Urinary bladder (tissue), 4 donors: ENCODE measurements around the gene TMEM59. TPM values are rescaled to one million over a fixed set of nuclear protein-coding genes. Genes with fewer than 3 reads are reported as not detected.
"Not testable (repeated sequence)": the region's sequence is repeated elsewhere in the genome, so short reads cannot be mapped to it uniquely, and the experiment has no call there.

Source experiments
- DNase-seq: peaks from one replicate; pipeline ENCODE4 v3.0.0-alpha.2; 2015; ENCODE audit errors: extremely low spot score
- H3K27ac ChIP-seq: one replicate; pipeline ENCODE4 v1.5.1; 2013; ENCODE audit warnings: low read depth, mild to moderate bottlenecking, moderate library complexity
- H3K36me3 ChIP-seq: one replicate; pipeline ENCODE4 v1.6.1; 2013; ENCODE audit warnings: mild to moderate bottlenecking, moderate library complexity; ENCODE audit not compliant: insufficient read depth
- H3K4me1 ChIP-seq: one replicate; pipeline ENCODE4 v1.6.1; 2013; ENCODE audit warnings: mild to moderate bottlenecking, moderate library complexity; ENCODE audit not compliant: insufficient read depth
- H3K4me3 ChIP-seq: one replicate; pipeline ENCODE4 v1.5.1; 2013; ENCODE audit warnings: low read depth, low read length
- WGBS: extraction: QIAGEN DNeasy Blood & Tissue Kit; methylation state at CpG from one replicate; pipeline ENCODE4 v1.1.7; 2013; 5-methylcytosine and 5-hydroxymethylcytosine counted together
- polyA plus RNA-seq: library from polyadenylated mRNA; stranded (reverse); fragments of 200-250 nt; gene quantifications from one replicate; pipeline ENCODE4 v1.2.3, GENCODE V29; 2013
- total RNA-seq: library from RNA; depleted of rRNA; stranded (reverse); fragments of >200 nt; gene quantifications from one replicate; pipeline ENCODE4 v1.2.3, GENCODE V29; 2014
- donor health status: healthy with polysubstance abuse.
- donor health status: healthy.

The TMEM59 gene
- total and polyA plus RNA-seq, 2 donors = 276 to 398 TPM

DNA sequence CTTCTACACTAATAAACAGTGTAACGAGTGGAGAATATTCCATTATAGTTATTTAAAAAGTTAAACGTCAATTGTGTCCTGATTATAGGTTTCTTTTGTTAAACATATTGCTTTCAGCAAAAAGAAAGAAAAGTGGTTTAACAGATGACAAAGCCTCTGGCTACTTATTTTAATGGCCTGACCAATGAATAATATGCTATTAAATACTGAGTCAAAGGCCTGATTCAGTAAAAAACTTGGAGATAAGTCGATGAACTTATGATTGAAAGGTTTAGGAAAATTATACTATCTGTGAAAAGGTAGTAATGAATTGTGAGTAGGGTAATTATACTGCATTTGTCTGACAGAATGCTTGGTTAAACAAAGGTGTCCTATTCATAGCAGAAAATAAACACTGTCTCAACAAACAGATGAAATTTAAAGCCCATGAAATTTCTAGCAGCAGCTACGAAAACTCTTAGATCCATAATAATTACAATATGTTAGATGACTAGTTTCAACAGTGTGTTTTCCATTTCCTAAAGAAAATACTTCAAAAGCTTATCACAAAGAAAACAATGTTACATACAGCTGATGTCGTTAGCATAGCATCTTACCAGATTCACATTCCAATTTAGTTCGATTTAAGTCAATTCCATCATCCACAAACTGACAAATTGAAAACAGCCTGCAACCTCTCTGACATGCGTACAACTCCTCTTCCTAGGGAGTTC lies 6.2 kb downstream of the TMEM59 start:
- no peaks in the 10 kb centered on the region for H3K36me3 ChIP-seq
- no peak overlapping the region for H3K4me3 ChIP-seq
- WGBS = 77% methylated on average over 7 of the region's 7 CpGs
- DNase-seq = no peak
- H3K4me1 ChIP-seq = peaks cover 1% of the 10 kb centered on the region
- H3K27ac ChIP-seq = no peak overlapping the region

DNA sequence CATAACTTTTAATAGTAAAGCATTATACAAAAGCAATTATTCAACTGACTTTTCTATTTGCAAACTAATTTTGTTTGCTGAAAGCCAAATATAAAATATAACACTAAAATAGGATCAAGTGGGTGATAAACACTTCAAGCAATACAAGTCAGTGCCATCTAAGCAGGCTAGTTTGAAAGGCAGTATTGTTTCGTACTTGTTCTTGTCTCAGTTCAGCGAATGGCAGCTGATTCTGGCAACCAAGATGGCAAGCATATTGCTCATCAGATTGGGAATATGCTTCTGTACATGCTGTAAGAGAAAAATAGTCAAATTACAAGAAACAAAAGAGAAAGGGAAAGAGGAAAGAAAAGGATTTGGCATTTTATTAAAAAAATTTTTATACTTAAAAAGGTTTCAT lies 7.5 kb downstream of the TMEM59 start:
- Histone ChIP-seq H3K27ac (no peak overlapping the region), H3K36me3 (no peaks in the 10 kb centered on the region), H3K4me1 (no peaks in the 10 kb centered on the region), H3K4me3 (no peak overlapping the region)
- WGBS = 84% methylated on average over 2 of the region's 2 CpGs
- DNase-seq = no peak

DNA sequence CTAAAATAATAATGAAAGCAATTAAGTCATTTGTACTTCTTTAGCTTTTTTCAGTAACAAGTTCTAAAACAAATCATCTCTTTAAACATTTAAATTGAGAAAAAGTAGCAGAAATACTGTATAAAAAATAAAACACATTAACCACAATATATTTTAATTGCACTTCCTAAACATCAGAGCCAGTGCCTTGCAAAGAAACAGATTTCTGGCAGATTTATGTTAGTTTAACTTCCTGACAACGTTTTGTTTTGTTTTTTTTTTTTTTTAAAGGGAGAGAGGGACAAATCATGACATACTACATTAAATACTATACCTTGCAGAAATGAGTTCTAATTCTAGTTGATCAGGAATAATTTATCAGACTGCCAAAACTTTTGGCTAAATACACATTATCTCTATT lies 11.2 kb downstream of the TMEM59 start:
- WGBS = 10% methylated on average over 1 of the region's 1 CpG
- Histone ChIP-seq H3K4me1 (no peaks in the 10 kb centered on the region), H3K27ac (no peak overlapping the region), H3K4me3 (no peak overlapping the region), H3K36me3 (no peaks in the 10 kb centered on the region)
- DNase-seq = no peak

DNA sequence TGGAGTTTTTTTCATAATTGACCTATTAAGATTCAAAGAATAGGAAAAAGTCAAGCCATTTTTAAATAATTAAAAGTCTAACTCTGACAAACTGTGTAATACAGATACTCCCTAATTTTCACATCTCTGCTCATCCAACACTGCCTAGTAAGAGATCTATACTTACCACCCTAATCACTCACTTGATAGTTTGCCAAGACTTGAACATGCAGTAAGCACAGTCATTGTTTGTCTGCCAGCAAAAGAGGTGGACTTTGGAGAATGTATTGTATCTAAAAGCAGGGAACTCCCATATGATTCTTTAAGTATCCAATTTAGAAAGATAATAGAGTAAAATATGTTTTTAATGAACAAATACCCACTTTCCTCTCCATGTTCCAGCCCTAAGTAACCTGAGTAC lies 15.5 kb downstream of the TMEM59 start:
- Histone ChIP-seq H3K36me3 (peaks cover 10% of the 10 kb centered on the region), H3K27ac (no peak overlapping the region), H3K4me1 (no peaks in the 10 kb centered on the region), H3K4me3 (no peak overlapping the region)
- DNase-seq = no peak

DNA sequence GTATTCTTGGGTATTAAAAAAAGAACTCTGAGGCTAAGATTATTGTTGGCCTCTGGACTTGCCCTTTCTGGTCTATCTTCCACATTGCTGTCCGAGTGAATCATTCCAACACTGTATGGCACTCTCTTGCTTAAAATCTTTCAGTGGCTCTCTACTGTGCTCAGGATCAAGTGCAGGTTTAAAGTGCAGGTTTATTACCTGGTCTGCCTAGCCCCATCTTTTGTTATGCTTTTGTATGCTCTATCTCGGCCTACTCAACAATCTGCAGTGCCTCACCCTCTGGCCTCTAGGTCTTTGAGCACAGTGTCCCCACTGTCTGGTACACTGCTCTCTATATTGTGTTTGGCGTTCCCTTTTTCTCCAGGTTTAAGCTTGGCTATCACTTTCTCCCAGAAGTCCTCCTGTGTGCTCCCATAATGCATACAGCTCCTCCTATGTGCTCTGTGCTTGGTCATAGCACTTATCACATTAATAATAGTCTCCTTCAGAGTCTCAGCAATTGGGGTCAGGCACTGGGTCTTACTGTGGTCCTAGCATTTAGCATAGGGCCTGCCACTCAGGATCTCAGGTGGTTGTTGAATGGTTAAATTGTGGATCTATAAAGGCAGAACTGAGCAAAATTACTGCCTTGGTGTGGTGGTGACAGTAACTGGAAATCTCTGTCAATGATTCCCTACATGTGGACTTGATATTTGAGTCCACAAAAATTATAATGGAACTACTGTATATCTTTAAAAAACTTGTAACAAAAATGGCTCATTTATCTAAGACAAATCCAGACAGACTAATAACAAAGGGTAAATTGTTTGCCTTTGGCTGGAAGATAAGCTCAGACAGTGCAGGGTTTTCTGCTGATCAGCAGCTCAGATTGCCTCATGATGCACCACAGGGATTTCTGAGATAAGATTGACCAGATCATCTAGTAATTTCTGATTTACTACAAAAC lies 24.4 kb downstream of the TMEM59 start:
- H3K4me1 ChIP-seq = no peaks in the 10 kb centered on the region
- H3K27ac ChIP-seq = no peak overlapping the region
- no peak for DNase-seq
- 82% methylated on average over 3 of the region's 3 CpGs for WGBS
- H3K36me3 ChIP-seq = no peaks in the 10 kb centered on the region
- no peak overlapping the region for H3K4me3 ChIP-seq

DNA sequence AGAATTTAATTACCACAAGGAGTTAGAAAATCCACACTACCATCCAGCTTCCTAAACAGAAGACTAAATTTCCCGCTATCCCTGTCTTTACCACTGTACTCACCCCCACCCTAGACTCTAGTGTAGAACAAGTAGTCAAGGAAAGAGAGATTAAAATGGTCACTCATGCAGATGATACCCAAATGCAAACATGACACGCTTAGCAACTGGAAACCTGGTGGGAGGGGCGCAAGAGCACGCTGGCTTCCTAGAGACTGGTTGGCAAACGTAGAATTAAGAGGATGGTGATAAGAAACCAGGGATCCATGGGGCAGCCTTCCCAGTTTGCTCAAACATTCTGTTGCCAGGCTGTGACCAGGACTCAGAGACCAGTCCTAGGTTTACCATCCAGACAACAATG lies 25.2 kb downstream of the TMEM59 start:
- H3K4me1 ChIP-seq = no peaks in the 10 kb centered on the region
- DNase-seq = no peak
- H3K36me3 ChIP-seq = no peaks in the 10 kb centered on the region
- no peak overlapping the region for H3K4me3 ChIP-seq
- no peak overlapping the region for H3K27ac ChIP-seq
- WGBS = 83% methylated on average over 5 of the region's 5 CpGs

DNA sequence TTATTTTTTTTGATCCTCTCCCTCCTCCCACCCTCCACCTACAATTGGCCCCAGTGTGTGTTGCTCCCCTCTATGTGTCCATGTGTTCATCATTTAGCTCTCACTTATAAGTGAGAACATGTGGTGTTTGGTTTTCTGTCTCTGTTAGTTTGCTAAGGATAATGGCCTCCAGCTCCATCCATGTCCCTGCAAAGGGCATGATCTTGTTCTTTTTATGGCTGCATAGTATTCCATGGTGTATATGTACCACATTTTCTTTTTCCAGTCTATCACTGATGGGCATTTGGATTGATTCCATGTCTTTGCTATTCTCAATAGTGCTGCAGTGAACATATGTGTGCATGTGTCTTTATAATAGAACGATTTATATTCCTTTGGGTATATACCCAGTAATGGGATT lies 28.2 kb downstream of the TMEM59 start:
- not testable (repeated sequence) for H3K4me1 ChIP-seq, H3K4me3 ChIP-seq, H3K36me3 ChIP-seq, H3K27ac ChIP-seq, DNase-seq
- WGBS = 95% methylated on average over 1 of the region's 1 CpG

DNA sequence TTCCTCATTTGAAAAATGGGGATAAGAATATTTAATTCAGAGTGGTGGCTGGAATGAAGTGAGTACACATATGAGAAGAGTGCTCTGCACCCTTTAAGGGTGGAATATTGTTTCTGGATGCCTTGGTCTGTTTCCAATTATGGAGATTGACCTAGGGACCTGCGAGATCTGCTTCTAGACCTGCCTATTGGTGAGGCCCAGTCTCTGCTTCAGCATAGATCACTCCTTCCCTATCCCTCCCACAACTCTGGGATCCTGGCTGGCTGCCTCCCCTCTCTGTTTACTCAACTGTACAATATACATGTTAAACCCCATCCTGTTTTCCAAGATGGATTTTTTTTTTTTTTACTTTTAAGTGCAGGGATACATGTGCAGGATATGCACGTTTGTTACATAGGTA lies 28.6 kb downstream of the TMEM59 start:
- H3K36me3 ChIP-seq = no peaks in the 10 kb centered on the region
- H3K4me3 ChIP-seq = no peak overlapping the region
- no peaks in the 10 kb centered on the region for H3K4me1 ChIP-seq
- 63% methylated on average over 2 of the region's 2 CpGs for WGBS
- H3K27ac ChIP-seq = no peak overlapping the region
- no peak for DNase-seq

DNA sequence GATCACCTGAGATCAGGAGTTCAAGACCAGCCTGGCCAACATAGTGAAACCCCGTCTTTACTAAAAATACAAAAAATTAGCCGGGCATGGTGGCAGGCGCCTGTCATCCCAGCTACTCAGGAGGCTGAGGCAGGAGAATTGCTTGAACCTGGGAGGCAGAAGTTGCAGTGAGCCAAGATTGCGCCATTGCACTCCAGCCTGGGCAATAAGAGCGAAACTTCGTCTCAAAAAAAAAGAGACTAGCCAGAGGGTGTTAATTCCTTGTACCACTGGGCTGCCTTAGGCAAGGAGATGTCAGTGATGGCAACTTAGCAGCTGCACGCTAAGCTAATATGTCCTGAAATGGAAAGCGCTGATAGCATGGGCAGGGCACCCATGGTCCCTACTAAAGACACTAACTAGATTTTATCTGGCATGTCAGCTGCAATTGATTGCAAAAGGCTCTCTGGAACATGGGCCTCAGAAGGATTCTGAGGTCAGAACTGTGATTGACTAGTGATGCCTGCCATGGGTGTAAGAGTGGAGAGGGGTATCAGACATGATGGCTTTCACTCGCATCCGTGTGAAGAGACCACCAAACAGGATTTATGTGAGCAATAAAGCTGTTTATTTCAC lies 33.3 kb downstream of the TMEM59 start:
- not testable (repeated sequence) for DNase-seq, H3K4me1 ChIP-seq, H3K4me3 ChIP-seq, H3K36me3 ChIP-seq, H3K27ac ChIP-seq
- WGBS = 79% methylated on average over 10 of the region's 10 CpGs

DNA sequence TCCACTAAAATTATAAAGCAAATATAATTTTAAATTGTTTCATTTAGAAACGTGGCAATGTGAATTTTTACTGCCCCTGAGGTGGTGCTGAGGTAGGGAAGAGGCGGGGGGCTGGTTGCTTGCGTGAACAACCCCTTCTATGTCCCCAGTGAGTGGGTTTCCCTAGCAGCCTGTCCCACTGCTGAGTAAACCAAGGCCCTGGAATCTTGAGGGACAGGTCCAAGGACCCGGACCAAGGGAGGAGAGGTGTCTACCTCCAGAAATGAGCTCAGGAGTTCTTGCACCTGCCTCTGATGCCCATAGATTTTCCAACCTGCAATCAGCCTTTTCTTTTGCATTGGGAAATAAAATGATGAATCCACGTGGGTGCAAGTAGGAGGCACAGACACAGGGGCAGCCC lies 34.4 kb downstream of the TMEM59 start:
- H3K4me1 ChIP-seq = no peaks in the 10 kb centered on the region
- H3K4me3 ChIP-seq = no peak overlapping the region
- WGBS = 79% methylated on average over 5 of the region's 5 CpGs
- H3K36me3 ChIP-seq = no peaks in the 10 kb centered on the region
- no peak overlapping the region for H3K27ac ChIP-seq
- no peak for DNase-seq

DNA sequence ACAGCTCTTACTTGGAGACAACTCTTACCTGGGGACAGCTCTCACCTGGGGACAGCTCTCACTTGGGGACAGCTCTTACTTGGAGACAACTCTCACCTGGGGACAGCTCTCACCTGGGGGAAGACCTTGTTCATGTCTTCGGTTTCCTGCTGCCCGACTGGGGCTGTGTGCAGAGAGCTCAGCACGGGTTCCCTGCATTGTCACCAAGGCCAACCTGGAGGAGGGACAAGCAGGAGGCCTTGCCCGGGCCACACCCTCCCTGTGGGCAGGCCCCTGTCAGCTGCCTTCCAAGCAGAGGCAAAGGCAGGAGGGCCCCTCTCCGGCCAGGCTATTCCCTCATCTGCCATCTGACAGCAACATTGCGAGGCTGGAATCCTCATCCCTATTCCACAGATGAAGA lies 35.0 kb downstream of the TMEM59 start, which contains the start of gene LDLRAD1:
Gene LDLRAD1, minus strand, starts transcription at position 208 of the 400 bp plus-strand sequence. Its CDS starts 74 bp downstream, at position 134.
- DNase-seq = no peak
- WGBS = 44% methylated on average over 6 of the region's 6 CpGs
- Histone ChIP-seq H3K4me1 (no peaks in the 10 kb centered on the region), H3K27ac (no peak within 1 kb of the TSS), H3K36me3 (no peaks in the 10 kb centered on the region), H3K4me3 (no peak within 1 kb of the TSS)

DNA sequence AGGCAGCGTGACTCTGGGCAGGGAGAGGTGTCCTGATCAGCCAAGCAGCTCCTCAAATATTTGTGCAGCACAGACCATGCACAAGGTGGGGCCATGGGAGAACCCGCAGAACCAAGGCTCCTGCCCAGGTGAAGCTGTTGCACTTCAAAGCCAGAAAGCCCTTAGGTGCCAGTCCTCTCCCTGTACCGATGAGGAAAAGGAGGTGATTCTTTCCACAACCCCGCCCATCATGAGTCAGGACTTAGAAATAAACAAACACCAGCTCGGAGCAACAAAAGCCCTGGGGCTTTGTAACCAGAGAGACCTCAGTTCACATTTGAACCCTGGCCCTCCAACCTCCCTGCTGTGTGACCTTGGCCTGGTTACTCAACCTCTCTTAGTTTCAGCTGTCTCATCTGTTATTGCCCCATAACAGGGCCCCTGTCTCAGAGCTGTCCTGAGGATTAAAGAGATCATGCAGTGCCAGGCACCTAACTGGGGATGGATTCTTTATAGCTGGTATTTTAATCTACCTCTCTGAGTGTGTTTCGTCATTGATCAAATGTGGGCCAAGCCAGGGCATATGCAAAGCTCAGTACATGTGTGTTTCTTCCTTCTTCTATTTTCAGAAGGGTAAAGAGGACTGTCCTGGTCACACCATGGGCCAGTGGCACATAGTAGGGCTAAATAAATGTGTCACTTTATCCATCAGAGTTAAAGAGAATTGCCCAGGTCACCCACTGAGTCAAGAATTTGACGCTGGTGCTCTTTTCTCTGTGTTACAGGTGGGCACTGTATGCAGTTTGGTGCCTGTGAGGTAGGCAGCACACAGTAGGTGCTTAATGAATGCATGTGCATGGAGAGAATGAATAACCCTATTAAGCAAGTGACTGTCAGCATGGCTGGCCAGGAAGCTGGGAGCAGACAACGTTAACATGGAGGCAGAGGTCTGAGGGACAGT lies 36.4 kb downstream of the TMEM59 start:
- WGBS = 55% methylated on average over 8 of the region's 8 CpGs
- H3K27ac ChIP-seq = no peak overlapping the region
- DNase-seq = no peak
- no peak overlapping the region for H3K4me3 ChIP-seq
- H3K36me3 ChIP-seq = no peaks in the 10 kb centered on the region
- H3K4me1 ChIP-seq = no peaks in the 10 kb centered on the region
